Stimulated activated CD4-positive, alpha-beta T cell treated with anti-CD3 and anti-CD28 coated beads, Interleukin-4, amount 100 ng/mL, for 48 hours (primary cell): ENCODE results near the gene CT55.
"Not testable (repeated sequence)": the region's sequence is repeated elsewhere in the genome, so short reads cannot be mapped to it uniquely, and the experiment has no call there.

Experiments used
- DNase-seq, 2 donors: peaks; one replicate each; pipeline ENCODE4 v3.0.0-alpha.2; 2020; ENCODE audit warnings: low read depth in 2 of 2

The CT55 gene, protein sequence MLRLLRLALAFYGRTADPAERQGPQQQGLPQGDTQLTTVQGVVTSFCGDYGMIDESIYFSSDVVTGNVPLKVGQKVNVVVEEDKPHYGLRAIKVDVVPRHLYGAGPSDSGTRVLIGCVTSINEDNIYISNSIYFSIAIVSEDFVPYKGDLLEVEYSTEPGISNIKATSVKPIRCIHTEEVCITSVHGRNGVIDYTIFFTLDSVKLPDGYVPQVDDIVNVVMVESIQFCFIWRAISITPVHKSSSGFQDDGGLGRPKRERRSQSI

DNA sequence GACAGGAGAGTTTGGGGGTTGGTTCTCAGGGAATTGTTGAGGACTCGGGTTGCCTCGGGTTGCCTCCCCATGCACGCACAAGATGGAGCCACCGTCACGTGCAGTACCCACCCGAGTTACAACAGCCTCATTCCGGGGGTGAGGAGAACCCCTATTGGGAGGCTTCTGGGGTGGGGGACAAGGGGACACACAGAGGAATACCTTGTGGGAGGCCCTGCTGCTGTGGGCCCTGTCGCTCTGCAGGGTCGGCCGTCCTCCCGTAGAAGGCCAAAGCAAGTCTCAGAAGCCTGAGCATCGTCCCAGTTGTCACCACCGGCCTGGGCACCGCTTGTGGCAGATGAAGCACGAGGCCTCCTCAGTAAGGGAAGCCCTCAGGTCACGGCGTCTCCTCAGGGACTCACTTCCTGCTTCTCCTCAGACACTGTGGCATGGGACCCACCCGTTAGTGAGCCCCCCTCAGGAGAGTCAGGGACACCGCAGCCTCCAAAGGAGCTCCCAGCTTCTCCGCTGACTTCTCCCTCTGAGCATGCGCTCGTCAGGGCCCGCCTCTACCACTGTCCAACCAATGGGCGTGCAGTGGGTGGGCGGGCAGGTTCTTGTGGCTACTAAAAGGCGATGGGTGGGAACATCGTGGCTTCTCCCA, at the start of gene CT55:
CT55 (minus strand) TSS at position 522 of the 643 bp plus-strand sequence; CDS start at position 295, 227 bp downstream.
- no peak for DNase-seq

DNA sequence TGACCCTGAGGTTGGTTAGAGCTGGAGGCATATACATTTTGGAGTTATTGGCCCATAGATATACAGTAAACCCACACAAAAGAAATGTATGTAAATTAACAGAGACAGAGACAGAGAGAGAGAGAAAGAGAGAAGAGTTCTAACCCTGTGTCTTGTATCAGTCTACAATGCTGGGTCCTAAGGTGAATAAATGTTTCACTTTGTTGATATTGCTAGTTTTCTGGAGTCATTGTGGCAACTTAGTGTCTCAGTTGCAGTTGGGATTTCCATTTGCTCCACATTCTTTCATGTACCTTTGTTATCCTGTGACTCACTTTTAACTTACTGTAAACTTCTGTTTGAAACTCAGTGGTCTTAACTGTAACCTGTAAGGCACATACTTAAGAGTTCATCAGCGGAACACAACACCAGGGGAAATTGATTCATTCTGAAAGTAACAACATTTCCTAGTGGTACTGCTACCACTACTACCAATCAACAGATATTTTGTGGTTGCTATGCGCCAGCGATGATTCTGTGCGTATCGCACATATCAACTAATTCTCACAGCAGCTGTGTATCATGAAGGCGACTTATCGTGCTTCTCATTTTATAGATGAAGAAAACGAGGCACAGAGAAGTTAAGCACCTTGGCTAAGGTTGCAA, 42.1 kb upstream of the CT55 start:
- DNase-seq: peak; percentile 11 to 23

DNA sequence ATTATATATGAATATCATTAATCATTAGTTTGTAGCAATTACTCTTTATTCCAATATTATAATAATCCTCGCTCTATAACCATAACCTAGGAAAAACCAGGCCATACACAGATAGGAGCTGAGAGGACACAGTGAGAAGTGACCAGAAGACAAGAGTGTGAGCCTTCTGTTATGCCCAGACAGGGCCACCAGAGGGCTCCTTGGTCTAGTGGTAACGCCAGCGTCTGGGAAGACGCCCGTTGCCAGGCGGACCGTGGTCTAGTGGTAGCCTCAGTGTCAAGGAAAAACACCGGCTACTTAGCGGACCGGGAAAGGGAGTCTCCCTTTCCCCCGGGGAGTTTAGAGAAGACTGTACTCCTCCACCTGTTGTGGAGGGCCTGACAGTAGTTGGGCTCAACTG, 35.2 kb upstream of the CT55 start:
- not testable (repeated sequence) for DNase-seq

DNA sequence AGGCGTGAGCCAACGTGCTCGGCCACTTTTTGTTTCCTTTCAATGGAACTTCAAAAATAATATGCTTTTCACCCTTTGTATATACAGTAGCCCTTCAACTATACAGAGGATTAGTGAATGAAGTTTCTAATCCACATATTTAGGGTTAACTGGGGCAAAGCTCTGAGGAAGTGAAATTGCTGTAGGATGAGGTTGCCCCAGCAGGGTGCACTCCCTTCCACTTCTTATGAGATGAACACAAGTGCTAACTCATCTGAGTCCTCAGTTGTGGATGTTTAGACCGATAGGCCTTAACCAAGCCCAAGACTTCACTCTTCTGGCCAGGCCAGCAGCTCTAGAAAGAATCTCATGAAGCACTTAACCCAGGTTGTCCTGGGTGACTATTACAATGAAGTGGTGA, 29.1 kb upstream of the CT55 start:
- no peak for DNase-seq

DNA sequence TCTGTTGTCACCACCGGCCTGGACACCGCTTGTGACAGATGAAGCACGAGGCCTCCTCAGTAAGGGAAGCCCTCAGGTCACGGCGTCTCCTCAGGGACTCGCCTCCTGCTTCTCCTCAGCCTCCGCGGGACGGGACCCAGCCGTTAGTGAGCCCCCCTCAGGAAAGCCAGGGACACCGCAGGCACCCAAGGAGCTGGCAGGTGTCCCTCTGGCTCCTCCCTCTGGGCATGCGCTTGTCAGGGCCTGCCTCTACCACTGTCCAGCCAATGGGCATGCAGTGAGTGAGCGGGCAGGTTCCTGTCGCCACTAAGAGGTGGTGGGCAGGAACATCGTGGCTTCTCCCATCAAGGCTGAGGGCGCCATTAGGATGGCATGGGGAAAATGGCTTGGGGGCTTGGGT, 23.5 kb upstream of the CT55 start:
- DNase-seq: no peak

DNA sequence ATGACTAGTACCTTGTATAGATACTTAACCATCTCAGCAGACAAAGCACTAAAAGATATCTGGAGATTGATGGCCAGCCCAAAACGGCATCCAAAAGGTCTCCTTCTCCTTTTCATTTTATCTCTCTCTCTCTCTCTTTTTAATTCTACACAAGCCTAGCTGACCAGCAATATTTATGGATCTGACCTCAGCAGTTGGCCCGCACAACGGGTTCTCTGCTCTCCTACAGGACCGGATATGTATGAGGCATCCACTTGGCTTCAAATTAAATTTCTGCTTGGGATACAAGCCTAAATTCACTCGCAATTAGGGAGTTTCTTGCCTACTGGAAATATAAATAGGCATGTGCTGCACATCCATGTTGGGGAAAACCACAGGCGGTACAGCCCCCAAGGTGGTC, 22.5 kb upstream of the CT55 start:
- DNase-seq: no peak

DNA sequence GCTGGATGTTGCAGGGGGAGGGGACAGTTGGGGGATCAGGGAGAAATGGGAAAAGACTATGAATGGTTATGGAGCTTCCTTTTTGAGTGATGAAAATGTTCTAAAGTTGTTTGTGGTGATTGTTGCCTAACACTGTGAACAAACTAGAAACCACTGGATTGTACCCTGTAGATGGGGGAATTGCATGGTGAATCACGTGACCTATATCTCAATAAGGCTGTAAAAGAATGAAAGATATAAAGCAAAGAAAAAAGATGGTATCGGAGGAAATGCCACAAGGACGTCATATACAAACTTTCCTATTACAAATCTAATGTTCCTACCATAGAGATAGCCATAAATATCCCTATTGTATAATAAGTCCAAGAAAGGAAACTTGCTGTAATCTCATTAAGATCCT, 20.6 kb upstream of the CT55 start:
- no peak for DNase-seq

DNA sequence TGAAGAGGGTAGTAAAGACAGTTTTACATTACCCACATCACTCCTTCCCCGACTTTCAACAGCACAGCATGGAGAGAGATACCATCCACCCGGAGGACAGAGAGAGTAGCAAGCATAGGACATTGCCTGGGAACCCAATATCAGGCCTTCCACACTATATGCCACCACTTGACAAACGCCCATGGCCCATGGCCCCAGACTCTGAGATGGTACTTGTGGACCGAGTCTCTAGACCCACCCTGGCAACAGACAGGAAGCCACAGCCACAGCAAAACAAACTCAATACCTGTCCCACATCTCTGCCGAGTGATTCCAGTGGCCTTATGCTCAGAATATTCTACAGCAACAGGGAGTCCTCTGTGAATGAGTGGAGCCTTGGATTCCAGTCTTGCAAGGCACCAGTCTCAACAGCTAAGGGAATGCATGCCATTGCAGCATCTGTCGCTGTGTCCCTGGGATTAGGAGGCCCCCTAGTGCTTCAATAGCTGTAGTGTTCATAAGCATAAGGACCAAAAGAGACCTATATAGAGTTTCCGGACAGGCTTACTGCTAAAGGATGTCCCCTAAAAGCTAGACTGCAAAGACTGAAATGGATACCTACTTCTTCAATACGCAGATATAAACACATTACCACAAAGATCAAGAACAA, 14.7 kb upstream of the CT55 start:
- DNase-seq: peak; percentile 3 to 16

DNA sequence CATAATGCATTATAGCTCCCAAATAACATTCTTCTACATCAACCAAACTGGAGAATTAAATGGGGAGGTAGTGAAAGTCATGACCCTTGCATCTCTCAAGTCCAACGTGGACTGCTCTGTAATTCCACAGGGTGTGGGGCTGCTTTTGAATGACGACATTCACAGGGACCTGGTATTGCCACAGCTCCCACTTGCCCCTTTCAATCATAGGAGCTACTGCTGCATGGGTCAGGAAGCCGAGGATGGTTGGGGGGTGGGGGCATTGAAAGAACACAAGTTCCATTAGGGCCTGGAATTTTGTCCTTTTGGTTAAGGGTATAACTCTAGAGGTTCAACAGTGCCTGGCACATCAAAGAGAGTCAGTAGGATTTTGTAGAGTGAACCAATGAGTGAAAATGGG, 7.4 kb upstream of the CT55 start:
- no peak for DNase-seq

DNA sequence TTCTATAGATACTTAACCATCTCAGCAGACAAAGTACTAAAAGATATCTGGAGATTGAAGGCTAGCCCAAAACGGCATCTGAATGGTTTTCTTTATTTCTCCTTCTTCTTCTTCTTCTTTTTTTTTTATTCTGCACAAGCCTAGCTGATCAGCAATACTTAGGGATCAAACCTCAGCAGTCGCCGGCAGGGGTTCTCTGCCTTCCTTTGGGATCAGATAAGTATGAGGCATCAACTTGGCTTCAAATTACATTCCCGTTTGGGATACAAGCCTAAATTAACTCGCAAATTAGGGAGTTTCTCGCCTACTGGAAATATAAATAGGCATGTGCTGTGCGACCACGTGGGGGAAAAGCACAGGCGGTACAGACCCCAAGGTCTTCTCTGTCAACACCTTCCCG, 730 bp downstream of the CT55 start:
- DNase-seq: no peak

DNA sequence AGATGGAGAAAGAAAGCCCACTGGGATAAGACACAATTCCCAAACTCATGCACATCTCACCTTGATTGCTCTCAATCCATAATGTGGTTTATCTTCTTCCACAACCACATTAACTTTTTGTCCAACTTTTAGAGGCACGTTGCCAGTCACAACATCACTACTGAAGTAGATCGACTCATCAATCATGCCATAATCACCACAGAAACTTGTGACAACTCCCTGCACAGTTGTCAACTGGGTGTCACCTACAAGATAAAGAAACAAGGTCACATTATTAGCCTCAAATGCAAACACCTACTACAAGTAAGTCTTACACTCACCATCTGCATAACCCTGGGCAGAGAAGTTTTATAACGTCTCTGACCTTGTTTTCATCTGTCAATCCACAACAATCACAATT, 1.7 kb downstream of the CT55 start:
- not testable (repeated sequence) for DNase-seq

DNA sequence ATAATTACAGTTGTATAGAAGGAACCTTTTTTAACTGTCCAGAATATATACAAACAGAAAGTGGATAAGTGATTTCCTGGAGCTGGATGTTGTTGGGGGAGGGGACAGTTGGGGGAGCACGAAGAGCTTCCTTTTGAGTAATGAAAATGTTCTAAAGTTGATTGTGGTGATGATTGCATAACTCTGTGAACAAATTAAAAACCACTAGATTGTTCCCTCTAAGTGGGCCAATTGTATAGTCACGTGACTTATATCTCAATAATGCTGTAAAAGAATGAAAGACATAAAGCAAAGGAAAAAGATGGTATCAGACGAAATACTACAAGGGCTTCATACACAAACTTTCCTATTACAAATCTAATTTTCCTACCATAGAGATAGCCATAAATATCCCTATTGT, 2.7 kb downstream of the CT55 start:
- DNase-seq: no peak

DNA sequence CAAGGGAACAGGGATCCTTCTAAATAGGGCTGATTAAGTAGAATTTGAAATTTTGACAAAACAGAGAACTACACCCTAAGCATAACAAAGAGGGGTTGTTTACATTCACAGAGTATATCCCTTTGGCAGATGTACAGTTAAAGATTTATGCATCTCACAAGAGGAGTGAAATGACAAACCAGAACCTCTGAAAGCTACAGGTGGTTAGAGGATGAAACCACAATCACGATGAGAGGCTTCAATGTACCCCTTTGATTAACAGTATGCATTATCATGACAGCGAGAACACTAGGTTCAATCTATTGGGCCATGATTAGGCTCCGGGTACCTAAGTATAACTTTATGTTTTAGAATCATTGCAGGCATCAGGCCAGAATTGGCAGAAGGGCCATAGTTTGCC, 16.5 kb downstream of the CT55 start:
- not testable (repeated sequence) for DNase-seq

DNA sequence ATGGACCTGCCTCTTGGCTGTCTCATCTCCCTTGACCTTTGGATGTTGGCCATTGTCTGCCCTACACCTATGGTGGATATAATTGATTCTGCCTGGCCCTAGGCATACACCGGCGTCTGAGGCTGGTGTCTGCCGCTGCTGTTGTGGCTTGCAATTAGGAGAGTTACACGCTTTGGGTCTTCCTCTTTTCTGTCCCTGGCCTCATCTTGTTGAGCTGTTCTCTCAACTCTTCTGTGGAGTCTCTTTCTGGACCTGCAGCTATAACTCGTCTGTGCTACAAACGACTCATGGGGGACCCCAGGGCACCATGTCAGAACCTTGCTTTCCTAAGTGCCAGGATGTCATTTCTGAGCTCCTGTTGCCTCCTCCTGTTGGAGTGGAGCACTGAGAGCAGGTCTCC, 45.1 kb downstream of the CT55 start:
- DNase-seq: not testable (repeated sequence)

DNA sequence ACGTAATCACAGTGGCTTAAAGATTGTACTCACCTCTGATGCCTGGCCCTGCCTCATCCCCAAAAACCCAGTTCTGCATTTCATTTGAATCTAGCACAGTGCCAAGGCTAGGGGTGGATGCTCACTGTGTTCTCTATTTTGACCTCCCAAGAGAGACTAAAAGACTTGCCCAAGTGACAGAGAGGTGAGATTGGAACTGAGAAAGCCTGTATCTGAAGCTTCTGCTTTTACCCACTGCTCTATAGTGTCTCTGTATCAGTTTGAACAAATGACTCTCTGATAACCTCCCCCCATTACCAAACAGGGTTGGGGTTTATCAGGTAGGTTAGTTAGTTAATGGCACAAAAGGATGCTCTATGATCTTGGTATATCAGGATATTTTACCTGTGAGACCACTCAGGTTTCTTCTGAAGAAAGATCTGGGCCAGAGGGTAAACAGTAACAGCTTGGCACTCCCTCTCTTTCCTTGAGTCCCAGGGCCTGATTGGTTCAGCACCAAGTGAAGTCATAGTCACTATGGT, 51.1 kb downstream of the CT55 start, which contains the start of gene ETDB:
ETDB (minus strand) TSS at position 471 of the 521 bp plus-strand sequence. CDS start 1,265 bp downstream, outside the sequence.
- DNase-seq: not testable (repeated sequence)

DNA sequence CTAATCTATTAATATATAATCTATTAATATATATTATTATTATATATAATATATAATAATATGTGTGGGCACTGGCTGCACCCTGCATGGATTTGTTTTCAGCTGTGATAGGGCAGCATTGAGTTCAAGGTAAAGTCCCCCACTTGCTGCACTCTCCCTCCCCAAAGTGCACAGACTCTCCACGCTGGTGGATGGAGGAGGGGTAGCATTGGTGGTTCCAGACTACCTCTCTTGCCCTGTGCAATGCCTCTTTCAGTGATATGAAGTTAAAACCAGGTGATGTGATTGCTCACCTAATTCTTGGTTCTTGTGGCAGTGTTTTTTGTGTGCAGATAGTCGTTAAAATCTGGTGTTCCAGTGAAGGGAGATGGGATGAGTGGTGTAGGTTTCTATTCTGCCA, 55.1 kb downstream of the CT55 start:
- DNase-seq: not testable (repeated sequence)

DNA sequence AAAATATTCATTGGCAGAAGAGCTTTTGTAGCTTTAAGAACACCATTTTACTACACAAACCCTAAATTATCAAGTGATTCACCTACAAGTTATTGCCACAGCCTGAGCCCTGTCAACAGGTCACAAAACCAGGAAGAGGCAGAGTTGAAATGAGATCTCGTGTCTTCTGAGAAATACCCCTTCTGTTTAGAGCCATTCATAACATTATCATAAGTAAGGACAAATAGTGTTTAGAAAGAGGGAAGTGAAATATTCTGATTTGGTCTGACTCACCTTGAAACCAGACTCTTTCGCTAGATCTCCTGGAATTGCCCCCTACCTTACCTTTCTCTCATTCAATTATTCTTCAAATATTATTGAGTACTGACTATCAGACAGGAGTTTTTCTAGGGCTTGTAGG, 56.8 kb downstream of the CT55 start:
- no peak for DNase-seq

DNA sequence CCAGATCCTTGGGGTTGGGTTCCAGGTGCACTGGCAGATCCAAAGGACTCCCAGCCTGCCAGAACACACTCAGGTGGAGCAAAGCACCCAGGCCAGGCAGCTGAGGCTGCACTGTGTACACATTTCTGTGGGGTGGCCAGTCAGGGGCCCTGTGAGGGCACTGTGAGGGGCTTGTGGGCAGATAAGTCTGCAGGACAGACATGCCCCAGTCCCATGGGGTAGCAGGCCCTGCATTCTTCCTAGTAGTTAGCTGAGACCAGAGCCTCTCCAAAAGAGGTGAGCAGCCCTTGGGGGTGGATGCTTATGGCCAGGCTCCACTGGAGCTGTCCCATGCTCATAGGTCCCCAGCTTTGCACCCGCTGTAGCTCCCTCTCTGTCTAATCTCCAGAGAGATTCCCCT, 58.5 kb downstream of the CT55 start:
- no peak for DNase-seq

DNA sequence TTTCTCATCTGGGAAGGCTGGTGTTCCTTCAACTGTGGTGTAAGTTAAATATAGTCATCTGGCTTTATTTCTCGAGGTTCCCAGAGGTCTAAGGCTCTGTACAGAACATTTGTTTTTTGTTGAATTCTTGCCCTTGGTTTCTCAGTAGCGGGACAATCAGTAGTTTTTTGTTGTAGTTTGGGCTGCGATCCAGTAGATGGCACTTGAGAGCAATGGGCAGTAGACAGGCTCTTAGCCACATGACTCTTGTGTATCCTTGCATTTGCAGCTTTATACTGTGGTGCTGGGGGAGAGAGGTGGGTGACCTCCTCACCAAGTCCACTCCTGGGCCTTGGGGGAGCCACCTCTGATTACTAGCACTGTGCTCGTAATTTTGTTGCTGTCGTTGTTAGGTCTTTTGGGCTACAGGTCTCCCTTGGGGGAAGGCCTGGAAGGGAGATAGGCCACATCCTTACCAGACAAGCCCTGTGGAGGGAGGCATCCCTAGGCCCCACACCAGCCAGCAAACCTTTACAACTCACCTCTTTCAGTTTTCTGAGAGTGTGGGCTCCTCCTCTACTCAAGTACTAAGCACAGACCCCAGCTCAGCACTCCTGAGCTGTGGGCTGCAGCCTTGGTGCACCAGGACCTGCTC, 59.0 kb downstream of the CT55 start:
- DNase-seq: peak in 1 of 2 donors; percentile 14

DNA sequence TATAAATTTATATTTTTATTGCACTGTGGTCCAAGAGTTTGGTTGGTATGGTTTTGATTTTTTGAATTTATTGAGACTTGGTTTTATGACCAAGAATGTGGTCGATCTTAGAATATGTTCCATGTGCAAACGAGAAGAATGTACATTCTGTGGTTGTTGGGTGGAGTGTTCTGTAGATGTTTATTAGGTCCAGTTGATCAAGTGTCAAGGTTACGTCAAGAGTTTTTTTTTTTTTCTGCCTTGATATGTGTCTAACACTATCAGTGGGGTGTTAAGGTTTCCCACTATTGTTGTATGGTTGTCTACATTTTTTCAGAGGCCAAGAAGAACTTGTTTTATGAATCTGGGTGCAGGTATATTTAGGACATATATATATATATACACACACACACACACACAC, 61.6 kb downstream of the CT55 start:
- DNase-seq: no peak
